ENCODE measurements around the gene CSNK2A3. TPM values are rescaled to one million over a fixed set of nuclear protein-coding genes. Genes with fewer than 3 reads are reported as not detected.

Gene CSNK2A3
- total and polyA plus RNA-seq, 10 of the 15 experiments (the other 5 are each of a cell fraction or from before 2014, with no cell fraction given), result 0.68 to 6.2 (median 1.4) TPM

DNA sequence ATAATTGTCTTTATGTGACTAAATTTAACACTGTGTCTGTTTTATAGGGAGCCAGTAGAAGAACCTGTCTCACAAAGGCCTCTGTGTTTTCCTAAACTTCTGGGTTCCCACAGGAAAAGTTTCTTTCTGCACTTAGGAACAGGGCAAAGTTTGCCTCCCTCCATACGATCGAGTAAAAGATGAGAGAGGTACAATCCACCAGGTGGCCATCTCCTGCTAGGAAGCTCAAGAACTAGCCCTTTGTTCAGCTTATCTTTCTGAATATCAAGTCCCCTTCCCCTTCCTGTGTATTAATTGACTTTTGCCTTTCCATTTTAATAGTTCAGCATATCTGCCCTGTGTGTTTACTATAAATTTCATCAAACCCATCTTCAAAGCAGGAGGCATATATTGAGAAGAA, 18.0 kb downstream of the CSNK2A3 start:
- no peaks in the 10 kb centered on the region for H3K79me2 ChIP-seq (ENCODE audit: control insufficient read depth, insufficient read depth, low read length)
- no peaks in the 10 kb centered on the region for H3K9me3 ChIP-seq (replicated peaks; ENCODE audit: control insufficient read depth, insufficient read depth, low read length)
- no peaks in the 10 kb centered on the region for H3K27me3 ChIP-seq (replicated peaks in 1 of 2; ENCODE audit: control insufficient read depth in 2 of 2, insufficient read depth in 2 of 2, low read length in 1 of 2)
- POLR2A ChIA-PET, result no interaction called here
- no peaks in the 10 kb centered on the region for H3K4me1 ChIP-seq (ENCODE audit: control insufficient read depth, insufficient read depth, low read length)
- BruUV-seq (replicated peaks), result no TSS peak
- H2AFZ ChIP-seq (ENCODE audit: control insufficient read depth, low read depth, low read length), result no peak overlapping the region
- DNase-seq (ENCODE audit: low read depth, low spot score) (no peak), ATAC-seq (no peak), FAIRE-seq (no peak)
- intact Hi-C loops (cut with micrococcal nuclease; ENCODE audit: unreplicated experiment) (no loop called here), in situ Hi-C loops (cut with MboI) (no loop called here)
- SMC1A ChIA-PET (ENCODE audit: uncharacterized antibody, unreplicated experiment), result interaction anchor here (0.6 kb wide), 1 partner anchor 764 kb away, joined by 3 read pairs; no protein-coding TSS in a partner anchor
- H4K20me1 ChIP-seq (ENCODE audit: control insufficient read depth, insufficient read depth), result no peaks in the 10 kb centered on the region
- peaks cover 0 to 2% of the 10 kb centered on the region in 2 experiments; a peak in 3 of 4 replicates for H3K36me3 ChIP-seq (ENCODE audit: control insufficient read depth in 2 of 2, insufficient read depth in 2 of 2, low read length in 1 of 2)
- CTCF ChIA-PET, result interaction anchor here (0.7 kb wide), 1 partner anchor 9 kb away, joined by 3 read pairs; no protein-coding TSS in a partner anchor
- RAD21 ChIA-PET (ENCODE audit: unreplicated experiment), result no interaction called here
- WGBS (ENCODE audit: insufficient coverage, insufficient replicate concordance, low lambda C conversion rate, missing lambda C conversion rate), result 100% methylated on average over 2 of the region's 2 CpGs
- H3K27ac ChIP-seq (ENCODE audit: control insufficient read depth, insufficient read depth), result no peak overlapping the region
- no peak overlapping the region for H3K4me2 ChIP-seq (ENCODE audit: control insufficient read depth, insufficient read depth)
- no peak overlapping the region for H3K9ac ChIP-seq (ENCODE audit: control insufficient read depth, insufficient read depth, low read length)
- TF ChIP-seq, protein P1, sequence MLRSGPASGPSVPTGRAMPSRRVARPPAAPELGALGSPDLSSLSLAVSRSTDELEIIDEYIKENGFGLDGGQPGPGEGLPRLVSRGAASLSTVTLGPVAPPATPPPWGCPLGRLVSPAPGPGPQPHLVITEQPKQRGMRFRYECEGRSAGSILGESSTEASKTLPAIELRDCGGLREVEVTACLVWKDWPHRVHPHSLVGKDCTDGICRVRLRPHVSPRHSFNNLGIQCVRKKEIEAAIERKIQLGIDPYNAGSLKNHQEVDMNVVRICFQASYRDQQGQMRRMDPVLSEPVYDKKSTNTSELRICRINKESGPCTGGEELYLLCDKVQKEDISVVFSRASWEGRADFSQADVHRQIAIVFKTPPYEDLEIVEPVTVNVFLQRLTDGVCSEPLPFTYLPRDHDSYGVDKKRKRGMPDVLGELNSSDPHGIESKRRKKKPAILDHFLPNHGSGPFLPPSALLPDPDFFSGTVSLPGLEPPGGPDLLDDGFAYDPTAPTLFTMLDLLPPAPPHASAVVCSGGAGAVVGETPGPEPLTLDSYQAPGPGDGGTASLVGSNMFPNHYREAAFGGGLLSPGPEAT (IDR thresholded peaks at IDR 0.05; ENCODE audit: low read depth), result no peak
- TF ChIP-seq, protein P2, sequence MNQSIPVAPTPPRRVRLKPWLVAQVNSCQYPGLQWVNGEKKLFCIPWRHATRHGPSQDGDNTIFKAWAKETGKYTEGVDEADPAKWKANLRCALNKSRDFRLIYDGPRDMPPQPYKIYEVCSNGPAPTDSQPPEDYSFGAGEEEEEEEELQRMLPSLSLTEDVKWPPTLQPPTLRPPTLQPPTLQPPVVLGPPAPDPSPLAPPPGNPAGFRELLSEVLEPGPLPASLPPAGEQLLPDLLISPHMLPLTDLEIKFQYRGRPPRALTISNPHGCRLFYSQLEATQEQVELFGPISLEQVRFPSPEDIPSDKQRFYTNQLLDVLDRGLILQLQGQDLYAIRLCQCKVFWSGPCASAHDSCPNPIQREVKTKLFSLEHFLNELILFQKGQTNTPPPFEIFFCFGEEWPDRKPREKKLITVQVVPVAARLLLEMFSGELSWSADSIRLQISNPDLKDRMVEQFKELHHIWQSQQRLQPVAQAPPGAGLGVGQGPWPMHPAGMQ (IDR thresholded peaks at IDR 0.05; ENCODE audit: borderline replicate concordance), result no peak
- no peak for TF ChIP-seq SP1 (IDR thresholded peaks at IDR 0.05; ENCODE audit: low read depth, low read length)
- no peak for TF ChIP-seq KDM1A (IDR thresholded peaks at IDR 0.05; ENCODE audit: borderline replicate concordance)
- TF ChIP-seq, protein P3, sequence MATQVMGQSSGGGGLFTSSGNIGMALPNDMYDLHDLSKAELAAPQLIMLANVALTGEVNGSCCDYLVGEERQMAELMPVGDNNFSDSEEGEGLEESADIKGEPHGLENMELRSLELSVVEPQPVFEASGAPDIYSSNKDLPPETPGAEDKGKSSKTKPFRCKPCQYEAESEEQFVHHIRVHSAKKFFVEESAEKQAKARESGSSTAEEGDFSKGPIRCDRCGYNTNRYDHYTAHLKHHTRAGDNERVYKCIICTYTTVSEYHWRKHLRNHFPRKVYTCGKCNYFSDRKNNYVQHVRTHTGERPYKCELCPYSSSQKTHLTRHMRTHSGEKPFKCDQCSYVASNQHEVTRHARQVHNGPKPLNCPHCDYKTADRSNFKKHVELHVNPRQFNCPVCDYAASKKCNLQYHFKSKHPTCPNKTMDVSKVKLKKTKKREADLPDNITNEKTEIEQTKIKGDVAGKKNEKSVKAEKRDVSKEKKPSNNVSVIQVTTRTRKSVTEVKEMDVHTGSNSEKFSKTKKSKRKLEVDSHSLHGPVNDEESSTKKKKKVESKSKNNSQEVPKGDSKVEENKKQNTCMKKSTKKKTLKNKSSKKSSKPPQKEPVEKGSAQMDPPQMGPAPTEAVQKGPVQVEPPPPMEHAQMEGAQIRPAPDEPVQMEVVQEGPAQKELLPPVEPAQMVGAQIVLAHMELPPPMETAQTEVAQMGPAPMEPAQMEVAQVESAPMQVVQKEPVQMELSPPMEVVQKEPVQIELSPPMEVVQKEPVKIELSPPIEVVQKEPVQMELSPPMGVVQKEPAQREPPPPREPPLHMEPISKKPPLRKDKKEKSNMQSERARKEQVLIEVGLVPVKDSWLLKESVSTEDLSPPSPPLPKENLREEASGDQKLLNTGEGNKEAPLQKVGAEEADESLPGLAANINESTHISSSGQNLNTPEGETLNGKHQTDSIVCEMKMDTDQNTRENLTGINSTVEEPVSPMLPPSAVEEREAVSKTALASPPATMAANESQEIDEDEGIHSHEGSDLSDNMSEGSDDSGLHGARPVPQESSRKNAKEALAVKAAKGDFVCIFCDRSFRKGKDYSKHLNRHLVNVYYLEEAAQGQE (IDR thresholded peaks at IDR 0.05; ENCODE audit: low read depth, low read length), result no peak
- TF ChIP-seq GABPA (IDR thresholded peaks at IDR 0.05; ENCODE audit: low read depth), result no peak
- no peak for TF ChIP-seq ZNF622 (IDR thresholded peaks at IDR 0.05)
- TF ChIP-seq JUNB (IDR thresholded peaks at IDR 0.05), result no peak
- TF ChIP-seq PML (IDR thresholded peaks at IDR 0.05; ENCODE audit: low read length), result no peak
- no peak for TF ChIP-seq ZNF24 (IDR thresholded peaks at IDR 0.05)
- no peak for TF ChIP-seq ATF7 (IDR thresholded peaks at IDR 0.05; ENCODE audit: low read depth)
- H3K4me3 ChIP-seq, result no peak overlapping the region

Measured in GM12878 (cell line).